ENCODE results near the gene FAM169A.
A peak's percentile ranks its signal among the peaks of the same experiment; 100 is the strongest.
"Not testable (repeated sequence)": the region's sequence is repeated elsewhere in the genome, so short reads cannot be mapped to it uniquely, and the experiment has no call there.

Gene FAM169A

GRCh38 chr5:74798977-74799911, 66.9 kb downstream of the FAM169A start:
- DNase-seq = no peak

GRCh38 chr5:74791669-74792068, 74.5 kb downstream of the FAM169A start:
- DNase-seq = not testable (repeated sequence)

GRCh38 chr5:74787424-74787823, 78.8 kb downstream of the FAM169A start:
- DNase-seq = no peak

GRCh38 chr5:74786851-74787250, 79.3 kb downstream of the FAM169A start:
- no peak for DNase-seq

GRCh38 chr5:74778609-74779008, 87.6 kb downstream of the FAM169A start:
- no peak for DNase-seq

- DNase-seq = no peak
Measured at GRCh38 chr5:74772359-74772758, 93.8 kb downstream of the FAM169A start.

GRCh38 chr5:74767579-74767913, 98.6 kb downstream of the FAM169A start:
- DNase-seq = no peak

- DNase-seq = peak; percentile 70
Measured at GRCh38 chr5:74766849-74767578, 99.2 kb downstream of the FAM169A start, which contains the start of the genes GFM2 and NSA2. Gene GFM2 (minus strand): TSS chr5:74767117. CDS start chr5:74763742, 3,375 bp downstream. Gene NSA2 (plus strand): TSS chr5:74767249. CDS start chr5:74767361, 112 bp downstream.

GRCh38 chr5:74766418-74766848, 99.8 kb downstream of the FAM169A start:
- no peak for DNase-seq

GRCh38 chr5:74765929-74766328, 100.3 kb downstream of the FAM169A start:
- DNase-seq = no peak

- DNase-seq = no peak
Measured at GRCh38 chr5:74765201-74765600, 101.0 kb downstream of the FAM169A start.

- no peak for DNase-seq
Measured at GRCh38 chr5:74763504-74763903, 102.7 kb downstream of the FAM169A start.

- DNase-seq = no peak
Measured at GRCh38 chr5:74762599-74762998, 103.6 kb downstream of the FAM169A start.

GRCh38 chr5:74761241-74761640, 104.9 kb downstream of the FAM169A start:
- no peak for DNase-seq

- DNase-seq = not testable (repeated sequence)
Measured at GRCh38 chr5:74748742-74749141, 117.4 kb downstream of the FAM169A start.

- no peak for DNase-seq
Measured at GRCh38 chr5:74738406-74738805, 127.8 kb downstream of the FAM169A start.

GRCh38 chr5:74736759-74737158, 129.4 kb downstream of the FAM169A start:
- no peak for DNase-seq

Data from NCI-H2171 (cell line).